MCF 10A (cell line): ENCODE results near the gene POGLUT3. TPM values are rescaled to one million over a fixed set of nuclear protein-coding genes. Genes with fewer than 3 reads are reported as not detected.

ENCODE experiments used
- BruUV-seq: library from RNA; stranded (reverse); fragments of 400-500 nt; replicated peaks from 2 replicates; lab custom pipeline; 2021; lab: Mats Ljungman, UMichigan
- CTCF ChIA-PET: fragments of 300-600 bp; sonication (Branson Sonifier 250); formaldehyde crosslinking; extraction: SDS; loops from one replicate; lab custom pipeline; 2021; ENCODE audit warnings: antibody characterized with exemption, inconsistent platforms; lab: Yijun Ruan, JAX
- POLR2A ChIA-PET: fragments of 300-600, 350-650 bp; sonication (Branson Sonifier 250); formaldehyde crosslinking; extraction: SDS; loops from one replicate; lab custom pipeline; 2020; ENCODE audit warnings: antibody characterized with exemption, inconsistent platforms; lab: Yijun Ruan, JAX
- DNase-seq: peaks from one replicate; pipeline ENCODE4 v3.0.0-alpha.2; 2018; ENCODE audit not compliant: unreplicated experiment
- H3K27ac Mint-ChIP-seq: one replicate; pipeline ENCODE4 v1.8.0; 2022; ENCODE audit warnings: mild to moderate bottlenecking, low read depth, mixed read lengths; ENCODE audit not compliant: unreplicated experiment
- H3K27me3 Mint-ChIP-seq: one replicate; pipeline ENCODE4 v1.8.0; 2022; ENCODE audit warnings: mixed read lengths; ENCODE audit not compliant: insufficient read depth, unreplicated experiment
- H3K36me3 Mint-ChIP-seq: one replicate; pipeline ENCODE4 v1.8.0; 2022; ENCODE audit warnings: mild to moderate bottlenecking, moderate library complexity, mixed read lengths; ENCODE audit not compliant: insufficient read depth, unreplicated experiment
- H3K4me1 Mint-ChIP-seq: one replicate; pipeline ENCODE4 v1.8.0; 2022; ENCODE audit warnings: mixed read lengths; ENCODE audit not compliant: insufficient read depth, unreplicated experiment
- H3K4me3 Mint-ChIP-seq: one replicate; pipeline ENCODE4 v1.8.0; 2022; ENCODE audit warnings: mild to moderate bottlenecking, moderate library complexity, mixed read lengths; ENCODE audit not compliant: unreplicated experiment
- H3K9me3 Mint-ChIP-seq: one replicate; pipeline ENCODE4 v1.8.0; 2022; ENCODE audit warnings: mixed read lengths; ENCODE audit not compliant: unreplicated experiment
- CTCF ChIP-seq: fragments of 200-600 bp; IDR thresholded peaks from one replicate; pipeline ENCODE4 v1.8.0; 2022; ENCODE audit warnings: antibody characterized with exemption, mild to moderate bottlenecking; ENCODE audit not compliant: unreplicated experiment
- intact Hi-C: fragments of 100-400 bp; cut with micrococcal nuclease; formaldehyde crosslinking; loops from 2 replicates; pipeline ENCODE4 v1.14.1; 2022
- total RNA-seq: library from RNA; stranded (reverse); gene quantifications from 2 replicates; pipeline ENCODE4 v1.2.3, GENCODE V29; 2022

The POGLUT3 gene
- total RNA-seq, 1 experiment from 2014 or later: 1.1 TPM

GRCh38 chr11:108466405-108466804 is 31.8 kb downstream of the POGLUT3 start:
- TF ChIP-seq CTCF: no peak
- ChIA-PET POLR2A (interaction anchor here (0.6 to 1.8 kb wide), 24 partner anchors 7 to 1625 kb away, joined by 3 to 11 read pairs (median 4); partner anchors contain the start of genes DDX10 and EXPH5), CTCF (interaction anchor here (0.7 to 0.9 kb wide), 2 partner anchors 145 to 181 kb away, joined by 3 to 4 read pairs; no protein-coding TSS in a partner anchor)
- H3K4me1 Mint-ChIP-seq: peaks cover 11% of the 10 kb centered on the region
- H3K4me3 Mint-ChIP-seq: peak overlapping the region; percentile 93
- peak overlapping the region; percentile 100 for H3K27ac Mint-ChIP-seq
- intact Hi-C loops: loop anchor here (2.0 to 5.0 kb wide), 2 partner anchors 181 to 244 kb away; partner anchors contain the start of genes ATM and NPAT
- H3K27me3 Mint-ChIP-seq: no peaks in the 10 kb centered on the region
- DNase-seq: no peak
- BruUV-seq: no TSS peak
- H3K9me3 Mint-ChIP-seq: no peaks in the 10 kb centered on the region
- H3K36me3 Mint-ChIP-seq: no peaks in the 10 kb centered on the region

- Mint-ChIP-seq H3K4me1 (no peaks in the 10 kb centered on the region), H3K9me3 (peaks cover 21% of the 10 kb centered on the region), H3K27ac (no peak overlapping the region), H3K4me3 (no peak overlapping the region), H3K27me3 (no peaks in the 10 kb centered on the region), H3K36me3 (no peaks in the 10 kb centered on the region)
- TF ChIP-seq CTCF: no peak
- intact Hi-C loops: no loop called here
- no TSS peak for BruUV-seq
- no peak for DNase-seq
- CTCF ChIA-PET: no interaction called here
- POLR2A ChIA-PET: no interaction called here
Measured at GRCh38 chr11:108453207-108453835, 44.9 kb downstream of the POGLUT3 start.

Other genes starting within 250 kb of the POGLUT3 start
- 1.4 and 1.5 TPM in 2 replicates for gene C11orf65, start 30.9 kb downstream of the POGLUT3 start, total RNA-seq
- gene EXPH5, start 95.4 kb upstream of the POGLUT3 start, total RNA-seq: 9.2 and 17.9 TPM in 2 replicates
- 94.4 and 113 TPM in 2 replicates for gene DDX10, start 166.7 kb upstream of the POGLUT3 start, total RNA-seq